8988T (cell line): ENCODE data around the gene EIF3M.
"Not testable (repeated sequence)": the region's sequence is repeated elsewhere in the genome, so short reads cannot be mapped to it uniquely, and the experiment has no call there.

Source experiments
- DNase-seq: peaks from one replicate; pipeline ENCODE4 v3.0.0; 2011

Gene EIF3M

DNA sequence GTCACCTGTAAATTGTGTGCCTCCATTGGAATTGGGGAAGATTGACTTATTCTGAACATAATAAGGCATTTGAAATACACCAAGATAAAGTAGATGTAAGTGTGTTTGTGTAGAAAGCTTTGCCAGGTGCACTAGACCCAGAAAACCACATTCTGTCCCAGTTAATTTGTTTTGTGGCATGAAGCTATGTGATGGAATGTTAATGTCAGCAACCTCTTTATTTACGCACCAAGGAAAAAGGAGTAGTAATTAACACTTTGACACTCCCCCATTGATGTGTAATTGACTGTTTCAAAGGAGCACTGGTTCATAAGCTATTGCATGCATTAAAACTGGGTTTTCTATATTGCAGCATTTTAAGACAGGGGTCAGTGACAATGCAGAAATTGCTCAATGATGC, 14.3 kb downstream of the EIF3M start:
- DNase-seq: no peak

DNA sequence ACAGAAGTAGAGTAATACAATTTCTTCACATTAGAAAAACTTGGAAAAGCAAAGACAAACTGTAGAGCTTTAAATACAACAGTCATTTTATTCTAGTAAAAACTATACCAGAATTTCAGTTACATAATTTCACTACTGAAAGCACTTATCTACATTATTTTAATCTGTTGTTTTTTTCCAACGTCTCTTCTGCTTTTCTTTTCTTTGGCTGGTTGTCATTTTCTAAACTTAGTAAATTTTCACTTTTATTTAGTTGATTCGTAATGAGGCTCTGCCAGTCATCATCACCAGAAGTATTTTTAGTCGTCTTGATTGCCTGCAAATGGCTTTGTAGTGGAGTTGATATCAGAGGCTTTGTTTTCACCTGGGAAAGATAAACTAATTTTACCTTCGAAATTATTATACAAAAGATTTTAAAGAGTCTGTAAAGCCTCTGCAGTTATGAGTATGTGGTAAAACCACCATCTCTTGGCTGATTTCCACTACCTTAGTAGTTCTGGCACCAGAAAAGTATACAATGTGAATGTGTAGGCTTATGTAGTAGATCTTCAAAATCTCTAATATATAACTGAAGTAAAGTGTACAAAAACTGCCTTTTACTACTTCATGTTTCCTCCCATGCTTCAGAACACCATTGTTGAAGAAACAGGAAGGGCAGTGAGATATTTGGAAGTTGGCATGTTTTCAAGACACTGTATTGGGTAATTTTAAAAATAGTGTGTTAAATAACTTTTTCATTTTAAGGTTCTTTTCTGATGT, 19.2 kb downstream of the EIF3M start:
- DNase-seq: no peak

DNA sequence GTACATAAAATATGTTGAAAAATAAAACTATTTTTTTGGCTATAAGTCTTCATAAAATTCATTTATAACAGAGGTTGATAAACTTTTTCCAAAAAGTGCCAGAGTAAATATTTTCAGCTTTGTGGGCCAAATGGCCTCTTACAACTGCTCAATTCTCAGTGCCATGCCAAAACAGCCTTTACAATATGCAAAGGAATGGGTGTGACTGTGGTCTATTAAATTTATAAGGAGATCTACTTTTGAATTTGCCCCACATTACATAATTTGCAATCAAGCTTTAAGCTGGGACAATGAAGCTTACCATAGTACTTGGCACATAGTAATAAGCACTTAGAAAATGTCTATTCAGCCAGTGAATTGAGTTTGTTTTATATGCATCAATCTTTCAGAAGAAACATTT, 22.6 kb downstream of the EIF3M start:
- no peak for DNase-seq

DNA sequence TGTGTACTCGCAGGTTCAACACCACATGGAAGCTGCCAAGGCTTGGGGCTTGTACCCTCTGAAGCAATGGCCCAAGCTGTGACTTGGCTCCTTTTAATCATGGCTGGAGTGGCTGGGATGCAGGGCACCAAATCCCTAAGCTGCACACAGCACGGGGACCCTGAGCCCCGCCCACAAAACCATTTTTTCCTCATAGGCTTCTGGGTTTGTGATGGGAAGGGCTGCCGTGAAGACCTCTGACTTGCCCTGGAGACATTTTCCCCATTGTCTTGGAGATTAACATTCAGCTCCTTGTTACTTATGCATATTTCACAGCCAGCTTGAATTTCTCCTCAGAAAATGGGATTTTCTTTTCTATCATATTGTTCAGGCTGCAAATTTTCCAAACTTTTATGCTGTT, 25.2 kb downstream of the EIF3M start:
- DNase-seq: not testable (repeated sequence)

DNA sequence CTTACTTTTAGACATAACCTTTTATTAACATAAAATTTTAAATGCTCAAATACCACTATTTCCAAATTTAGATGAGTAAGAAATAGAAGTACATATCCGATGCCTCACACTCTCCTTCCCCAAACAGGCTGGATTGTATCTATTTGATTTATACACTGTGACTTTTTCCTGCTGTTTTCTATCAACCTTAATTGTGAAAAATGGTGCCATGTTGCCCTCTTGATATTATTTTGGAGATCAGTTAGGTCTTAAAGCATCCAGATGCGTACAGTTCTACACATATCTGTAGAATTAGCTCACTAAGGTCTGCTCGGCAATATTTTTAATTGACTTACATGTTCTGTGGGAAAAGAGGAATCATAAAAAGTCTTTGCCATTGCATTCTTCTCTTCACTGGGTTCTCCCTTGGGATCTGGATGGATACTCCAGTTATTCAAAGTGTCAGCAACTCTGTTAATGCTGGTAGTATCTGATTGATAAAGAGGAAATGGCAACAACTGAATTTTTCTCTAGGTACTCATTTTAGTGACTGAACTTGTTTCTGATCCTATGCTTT, 27.2 kb downstream of the EIF3M start:
- DNase-seq: no peak

DNA sequence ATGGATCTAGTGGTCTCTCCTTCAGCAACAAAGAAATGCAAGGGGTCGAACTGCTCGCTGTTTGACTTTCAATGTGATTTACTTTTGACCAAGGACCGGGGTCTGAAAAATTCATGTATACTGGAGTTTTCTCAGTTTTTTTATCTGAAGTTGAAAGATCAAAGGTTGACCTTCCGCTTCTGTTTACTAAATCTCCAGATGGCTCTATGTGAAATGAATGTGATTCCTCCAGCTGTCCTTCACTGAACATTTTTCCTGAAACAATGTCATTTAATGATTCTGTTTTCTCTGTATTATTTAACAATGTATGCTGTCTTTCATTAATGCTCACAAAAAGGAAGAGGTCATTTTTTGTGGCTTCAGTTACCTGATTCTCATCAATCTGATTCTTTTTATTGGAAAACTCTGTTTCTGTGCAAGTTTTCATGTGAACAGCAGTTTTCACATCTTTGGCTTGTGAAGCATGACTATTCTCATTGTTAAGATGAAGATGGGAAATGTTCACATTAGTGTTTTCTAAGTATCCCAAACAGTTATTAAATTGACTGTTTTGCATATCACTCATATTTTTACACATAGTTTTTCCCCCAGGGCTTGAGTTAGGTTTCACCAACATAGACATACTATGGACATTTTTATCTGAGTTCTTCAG, 30.0 kb downstream of the EIF3M start:
- DNase-seq: no peak

DNA sequence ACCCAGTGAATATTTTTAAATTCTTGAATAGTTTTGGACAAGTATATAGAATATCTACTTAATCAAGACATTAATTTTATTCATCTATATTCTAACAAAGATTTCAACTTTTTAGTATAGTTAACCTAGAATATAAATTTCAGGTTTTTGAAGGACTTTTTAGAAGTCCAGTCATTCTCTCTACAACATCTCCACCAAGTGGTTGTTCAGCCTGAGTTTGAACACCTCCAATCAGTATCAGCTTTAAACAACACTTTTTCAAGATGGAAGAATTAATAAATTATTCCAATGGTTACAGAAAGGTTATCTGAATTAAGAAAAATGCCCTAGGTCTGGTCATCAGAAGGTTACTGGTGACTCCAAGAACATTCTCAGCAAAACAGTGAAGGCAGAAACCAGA, 31.8 kb downstream of the EIF3M start:
- DNase-seq: no peak

DNA sequence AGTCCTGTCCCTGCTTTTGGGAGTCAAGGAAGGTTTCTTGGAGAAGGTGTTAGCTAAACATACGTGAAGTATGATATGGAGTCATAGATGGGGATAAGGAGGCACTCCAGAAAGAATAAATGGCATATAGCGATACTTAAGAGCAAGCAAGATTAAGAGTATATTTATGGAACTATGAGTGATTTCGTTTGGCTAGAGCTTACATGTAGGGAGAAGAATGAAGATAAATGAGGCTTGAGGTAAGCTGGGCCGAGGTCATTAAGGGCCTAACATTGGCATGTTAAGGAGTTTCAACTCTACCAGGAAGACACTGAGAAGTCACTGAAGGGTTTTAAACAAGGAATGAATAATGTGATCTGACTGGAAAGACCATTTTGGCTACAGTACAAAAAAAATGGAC, 33.3 kb downstream of the EIF3M start:
- DNase-seq: no peak

DNA sequence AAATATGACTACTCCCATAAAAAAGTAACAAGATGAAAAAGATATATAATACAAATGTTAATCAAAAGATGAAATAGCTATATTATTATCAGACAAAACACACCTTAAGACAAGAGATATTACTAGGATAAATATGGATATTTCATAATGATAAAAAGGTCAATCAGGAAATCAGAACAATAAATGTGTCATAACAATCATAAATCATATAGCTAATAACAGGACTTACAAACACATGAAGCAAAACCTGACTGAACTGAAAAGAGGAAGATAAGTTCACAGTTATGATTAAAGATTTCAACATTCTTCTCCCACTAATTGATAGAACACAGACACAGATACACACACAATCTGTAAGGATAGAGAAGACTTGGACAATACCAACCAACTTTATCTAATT, 47.2 kb downstream of the EIF3M start:
- DNase-seq: no peak

DNA sequence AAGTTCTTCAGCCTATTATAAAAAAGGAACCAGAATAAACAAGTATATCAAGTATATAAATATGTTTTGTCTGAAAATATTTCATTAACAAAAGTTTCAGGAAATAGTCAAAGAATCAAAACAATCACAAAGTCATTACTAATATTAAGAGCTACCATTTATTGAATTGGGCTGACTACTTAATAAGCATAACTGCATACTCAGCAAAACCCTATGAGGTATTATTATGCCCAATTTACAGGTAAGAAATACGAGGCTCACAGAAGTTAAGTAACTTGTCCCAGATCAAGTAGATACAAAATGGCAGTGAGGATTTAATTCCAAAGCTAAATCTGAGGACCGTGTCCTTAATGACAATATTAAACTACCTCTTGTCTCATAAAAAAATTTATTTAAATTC, 52.2 kb downstream of the EIF3M start:
- DNase-seq: no peak

DNA sequence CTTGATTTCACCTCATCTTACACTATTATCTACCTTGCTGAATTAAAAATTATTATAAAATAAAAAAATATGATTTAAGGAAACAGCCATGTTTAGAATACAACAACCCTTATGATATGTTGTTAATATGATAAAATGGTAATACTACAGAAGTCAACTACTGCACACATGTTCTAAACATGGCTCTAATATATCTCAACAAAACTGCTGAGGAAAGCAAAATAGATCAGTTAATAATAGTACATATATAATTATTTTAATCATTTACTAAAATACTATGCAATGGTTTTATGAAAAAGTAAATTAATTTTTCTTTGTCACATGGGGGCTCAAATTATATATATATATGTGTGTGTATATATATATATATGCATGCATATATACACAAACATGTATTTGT, 57.7 kb downstream of the EIF3M start:
- DNase-seq: no peak

DNA sequence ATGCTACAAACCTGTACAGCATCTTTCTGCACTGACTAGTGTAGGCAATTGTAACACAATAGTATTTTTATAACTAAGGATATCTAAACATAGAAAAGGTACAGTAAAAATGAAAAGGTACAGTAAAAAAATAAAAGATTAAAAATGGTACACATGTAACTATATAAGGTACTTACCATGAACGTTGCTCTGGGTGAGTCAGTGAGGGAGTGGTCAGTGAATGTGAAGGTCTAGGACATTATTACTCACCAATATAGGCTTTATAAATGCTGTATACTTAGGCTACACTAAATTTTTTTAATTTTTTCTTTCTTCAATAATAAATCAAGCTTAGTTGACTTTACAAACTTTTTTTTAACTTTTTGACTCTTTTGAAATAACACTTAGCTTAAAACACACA, 59.9 kb downstream of the EIF3M start:
- DNase-seq: no peak
